ENCODE results near the gene ITGA2.
"Not testable (repeated sequence)": the region's sequence is repeated elsewhere in the genome, so short reads cannot be mapped to it uniquely, and the experiment has no call there.

The ITGA2 gene

DNA sequence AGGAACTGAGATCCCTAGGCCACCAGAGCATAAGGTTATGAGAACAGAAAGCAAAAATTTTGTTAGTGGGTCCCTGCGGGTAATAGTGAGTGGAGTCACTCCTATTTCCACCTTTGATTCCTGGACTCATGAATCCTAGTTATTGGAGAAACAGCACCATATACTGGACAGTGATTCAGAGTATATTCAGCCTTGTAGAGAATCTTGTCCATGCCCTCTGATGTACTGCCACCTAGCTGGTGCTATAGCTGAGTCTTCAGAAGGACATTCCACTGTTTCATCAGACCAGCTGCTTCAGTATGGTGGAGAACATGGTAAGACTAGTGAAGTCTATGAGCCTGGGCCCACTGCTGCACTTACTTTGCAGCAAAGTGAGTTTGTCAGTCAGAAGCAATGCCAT lies 25.0 kb upstream of the ITGA2 start:
- no peak for TF ChIP-seq ZFX (IDR thresholded peaks at IDR 0.05)
- TF ChIP-seq CTCF (conservative IDR thresholded peaks at IDR 0.05): peak; percentile 8; the same call in 1 of the 2 replicates
- no peak overlapping the region for H3K27ac ChIP-seq

GRCh38 chr5:52976157-52976556 lies 13.0 kb upstream of the ITGA2 start:
- H3K27ac ChIP-seq: not testable (repeated sequence)

DNA sequence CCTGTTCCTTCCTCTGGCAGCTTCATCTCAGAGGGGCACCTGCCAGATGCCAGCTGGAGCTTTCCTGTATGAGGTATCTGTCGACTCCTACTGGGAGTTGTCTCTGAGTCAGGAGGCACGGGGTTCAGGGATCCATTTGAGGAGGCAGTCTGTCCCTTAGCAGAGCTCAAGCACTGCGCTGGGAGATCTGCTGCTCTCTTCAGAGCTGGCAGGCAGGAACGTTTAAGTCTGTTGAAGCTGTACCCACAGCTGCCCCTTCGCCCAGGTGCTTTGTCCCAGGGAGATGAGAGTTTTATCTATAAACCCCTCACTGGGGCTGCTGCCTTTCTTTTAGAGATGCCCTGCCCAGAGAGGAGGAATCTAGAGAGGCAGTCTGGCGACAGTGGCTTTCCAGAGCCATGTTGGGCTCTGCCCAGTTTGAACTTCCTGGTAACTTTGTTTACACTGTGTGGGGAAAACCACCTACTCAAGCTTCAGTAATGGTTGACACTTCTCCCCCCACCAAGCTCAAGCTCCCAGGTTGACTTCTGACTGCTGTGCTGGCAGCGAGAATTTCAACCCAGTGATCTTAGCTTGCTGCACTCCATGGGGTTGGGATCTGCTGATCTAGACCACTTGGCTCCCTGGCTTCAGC lies 11.8 kb upstream of the ITGA2 start:
- TF ChIP-seq CTCF (conservative IDR thresholded peaks at IDR 0.05) (no peak), ZFX (IDR thresholded peaks at IDR 0.05) (no peak)

DNA sequence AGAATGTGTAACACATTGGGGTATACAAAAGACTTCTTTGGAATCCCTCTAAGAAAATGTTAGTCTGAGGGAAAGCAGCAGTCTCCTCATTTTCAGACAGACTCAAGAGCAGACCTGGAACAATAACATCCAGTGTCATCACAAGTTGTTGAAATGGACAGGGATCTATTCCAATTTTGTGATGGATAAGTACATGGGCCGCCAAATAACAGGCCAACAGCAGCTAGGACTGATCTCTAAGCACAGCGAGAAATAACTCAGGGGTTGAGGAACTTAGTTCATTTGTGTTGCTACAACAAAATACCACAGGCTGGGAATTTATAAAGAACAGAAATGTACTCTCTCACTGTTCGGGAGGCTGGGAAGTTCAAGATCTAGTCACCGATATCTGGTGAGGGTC lies 7.6 kb upstream of the ITGA2 start:
- TF ChIP-seq CTCF (conservative IDR thresholded peaks at IDR 0.05) (no peak), ZFX (IDR thresholded peaks at IDR 0.05) (no peak)
- no peak overlapping the region for H3K27ac ChIP-seq

More for the DNA sequence above, 11.8 kb upstream of the ITGA2 start:
- no peak overlapping the region for H3K27ac ChIP-seq

DNA sequence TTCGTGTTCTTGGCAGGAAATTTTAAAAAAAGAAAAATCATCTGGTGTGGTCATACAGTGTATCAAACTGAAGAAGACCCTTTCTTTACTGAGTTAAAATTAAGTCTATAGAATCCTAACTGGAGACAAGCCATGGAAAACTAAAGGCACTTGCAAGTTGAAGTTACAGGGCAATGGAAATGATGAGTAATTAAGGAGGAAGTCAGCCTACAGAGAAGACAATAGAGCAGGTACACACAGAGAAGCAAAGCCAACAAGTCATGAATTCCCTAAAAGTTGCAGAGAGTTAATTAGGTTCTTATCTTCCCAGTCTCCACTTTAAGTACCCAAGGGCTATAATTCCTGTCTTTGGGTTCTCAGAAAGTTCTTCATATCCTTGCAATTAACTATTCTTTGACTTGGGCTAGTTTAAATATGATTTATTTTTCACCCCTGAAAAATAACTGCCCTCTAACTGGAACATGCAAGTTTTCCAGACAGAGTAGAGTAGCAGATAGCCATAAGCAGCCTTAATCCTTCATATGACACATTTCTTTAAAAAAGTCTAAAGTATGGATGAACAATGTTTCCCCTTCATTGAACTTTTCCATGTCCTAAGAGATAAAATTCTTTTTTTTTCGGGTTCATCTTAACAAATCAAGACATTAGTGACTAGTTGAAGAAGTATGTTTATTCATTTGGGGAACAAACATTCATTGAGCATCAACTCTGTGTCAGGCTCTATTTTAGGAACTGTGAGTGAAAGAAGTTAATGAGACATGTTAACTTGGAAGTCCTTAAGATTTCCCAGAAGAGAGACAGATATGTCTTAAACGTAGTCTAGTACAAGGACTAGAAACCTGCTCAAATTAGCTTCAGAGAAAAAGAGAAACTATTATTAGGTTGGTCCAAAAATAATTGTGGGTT lies 5.2 kb upstream of the ITGA2 start:
- no peak for TF ChIP-seq ZFX (IDR thresholded peaks at IDR 0.05)
- TF ChIP-seq CTCF (conservative IDR thresholded peaks at IDR 0.05): no peak
- no peak overlapping the region for H3K27ac ChIP-seq

DNA sequence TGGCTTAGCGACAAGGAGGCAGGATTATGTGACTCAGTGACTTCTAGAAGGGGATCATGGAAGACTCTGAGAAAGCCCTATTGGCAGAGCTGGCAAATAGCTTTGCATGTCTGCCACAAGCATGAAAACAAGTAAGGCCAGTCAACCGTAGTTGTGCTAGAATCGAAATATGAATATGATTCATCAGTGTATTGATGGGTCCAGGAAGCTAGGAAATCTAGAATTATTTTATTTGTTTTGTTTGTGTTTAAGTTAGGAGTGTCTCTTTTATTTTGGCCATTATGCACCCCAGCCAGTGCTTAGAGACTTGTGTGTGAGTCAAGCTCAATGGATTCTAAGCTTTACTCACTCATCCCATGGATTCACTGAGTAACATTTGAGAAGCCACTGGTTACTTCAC lies 3.8 kb upstream of the ITGA2 start:
- TF ChIP-seq ZFX (IDR thresholded peaks at IDR 0.05): no peak
- no peak overlapping the region for H3K27ac ChIP-seq

DNA sequence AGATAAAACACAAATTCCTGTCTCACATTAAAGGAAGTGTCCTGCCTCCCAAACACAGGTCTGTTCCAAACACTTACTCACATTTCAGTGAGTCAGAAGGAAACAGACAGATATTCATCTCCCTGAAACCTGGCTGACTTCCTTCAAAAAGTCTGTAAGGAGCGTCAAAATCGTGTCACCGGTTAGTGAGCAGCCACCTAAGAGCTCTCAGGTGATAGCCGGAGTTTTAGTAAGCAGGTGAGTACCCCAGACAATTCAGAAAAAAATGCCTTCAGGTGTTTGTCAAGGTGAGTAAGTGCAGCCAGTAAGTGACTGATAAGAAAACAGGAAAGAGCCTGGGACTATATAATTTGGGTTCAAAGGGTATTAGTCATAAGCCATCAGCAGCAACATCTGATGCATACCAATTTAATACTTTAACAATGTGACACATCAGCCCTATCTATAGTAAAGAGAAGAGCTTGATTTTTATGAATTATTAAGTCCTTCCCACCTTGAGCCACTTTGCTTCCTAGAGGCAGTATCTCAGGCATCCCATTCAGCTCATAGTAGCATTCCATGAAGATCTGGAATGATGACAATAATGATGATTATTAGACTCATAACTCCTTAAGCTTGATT lies 1.3 kb upstream of the ITGA2 start:
- H3K27ac ChIP-seq: peak overlapping the region; percentile 25; the same call in 1 of the 2 replicates
- no peak for TF ChIP-seq CTCF (conservative IDR thresholded peaks at IDR 0.05)
- no peak for TF ChIP-seq ZFX (IDR thresholded peaks at IDR 0.05)

DNA sequence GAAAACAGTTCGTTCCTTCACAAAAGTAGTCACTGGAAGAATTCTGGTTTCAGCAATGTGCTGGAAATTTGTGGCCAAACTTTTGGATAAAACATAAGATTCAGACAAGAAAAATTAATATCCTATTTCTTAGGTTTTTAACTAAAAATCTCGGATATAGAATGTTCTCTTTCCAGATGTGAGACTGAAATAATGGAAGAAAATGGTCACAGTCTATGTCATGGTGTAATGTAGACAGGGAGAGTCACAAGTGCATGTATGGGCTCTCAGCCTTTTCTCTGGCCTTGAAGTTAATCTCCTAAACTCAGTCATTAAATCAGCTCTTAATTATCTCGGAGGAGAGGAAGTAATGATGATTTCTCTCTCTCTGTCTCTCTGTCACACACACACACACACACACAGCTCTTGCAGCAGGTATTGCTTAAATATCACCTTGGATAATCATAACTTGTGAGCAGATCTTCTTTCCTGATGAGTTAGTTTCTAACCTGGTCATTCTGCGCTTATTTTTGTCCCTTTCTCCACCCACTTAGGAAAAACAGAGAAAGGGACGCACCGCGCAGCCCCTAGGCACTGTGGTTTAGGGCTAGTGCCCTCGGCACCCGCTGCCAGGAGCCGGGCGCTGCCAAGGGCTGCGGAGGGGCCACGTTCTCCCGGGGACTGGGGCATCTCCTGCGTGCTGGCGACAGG lies 672 bp upstream of the ITGA2 start:
- TF ChIP-seq CTCF (conservative IDR thresholded peaks at IDR 0.05) (no peak), ZFX (IDR thresholded peaks at IDR 0.05) (no peak)
- peak overlapping the region; percentile 60 for H3K27ac ChIP-seq

All from C4-2B (cell line).